Effector CD8-positive, alpha-beta T cell (primary cell): ENCODE measurements around the gene RASAL1.
A peak's percentile ranks its signal among the peaks of the same experiment; 100 is the strongest.

Experiments used
- DNase-seq: peaks from one replicate; lab custom pipeline; 2025; lab: John Stamatoyannopoulos, UW
- total RNA-seq, 4 experiments: gene quantifications; one replicate each; lab custom pipeline; 2026; lab: John Stamatoyannopoulos, UW

RASAL1 gene, protein sequence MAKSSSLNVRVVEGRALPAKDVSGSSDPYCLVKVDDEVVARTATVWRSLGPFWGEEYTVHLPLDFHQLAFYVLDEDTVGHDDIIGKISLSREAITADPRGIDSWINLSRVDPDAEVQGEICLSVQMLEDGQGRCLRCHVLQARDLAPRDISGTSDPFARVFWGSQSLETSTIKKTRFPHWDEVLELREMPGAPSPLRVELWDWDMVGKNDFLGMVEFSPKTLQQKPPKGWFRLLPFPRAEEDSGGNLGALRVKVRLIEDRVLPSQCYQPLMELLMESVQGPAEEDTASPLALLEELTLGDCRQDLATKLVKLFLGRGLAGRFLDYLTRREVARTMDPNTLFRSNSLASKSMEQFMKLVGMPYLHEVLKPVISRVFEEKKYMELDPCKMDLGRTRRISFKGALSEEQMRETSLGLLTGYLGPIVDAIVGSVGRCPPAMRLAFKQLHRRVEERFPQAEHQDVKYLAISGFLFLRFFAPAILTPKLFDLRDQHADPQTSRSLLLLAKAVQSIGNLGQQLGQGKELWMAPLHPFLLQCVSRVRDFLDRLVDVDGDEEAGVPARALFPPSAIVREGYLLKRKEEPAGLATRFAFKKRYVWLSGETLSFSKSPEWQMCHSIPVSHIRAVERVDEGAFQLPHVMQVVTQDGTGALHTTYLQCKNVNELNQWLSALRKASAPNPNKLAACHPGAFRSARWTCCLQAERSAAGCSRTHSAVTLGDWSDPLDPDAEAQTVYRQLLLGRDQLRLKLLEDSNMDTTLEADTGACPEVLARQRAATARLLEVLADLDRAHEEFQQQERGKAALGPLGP
- total RNA-seq = 0.12 to 1.3 (median 0.55) reads per million in 4 experiments

DNA sequence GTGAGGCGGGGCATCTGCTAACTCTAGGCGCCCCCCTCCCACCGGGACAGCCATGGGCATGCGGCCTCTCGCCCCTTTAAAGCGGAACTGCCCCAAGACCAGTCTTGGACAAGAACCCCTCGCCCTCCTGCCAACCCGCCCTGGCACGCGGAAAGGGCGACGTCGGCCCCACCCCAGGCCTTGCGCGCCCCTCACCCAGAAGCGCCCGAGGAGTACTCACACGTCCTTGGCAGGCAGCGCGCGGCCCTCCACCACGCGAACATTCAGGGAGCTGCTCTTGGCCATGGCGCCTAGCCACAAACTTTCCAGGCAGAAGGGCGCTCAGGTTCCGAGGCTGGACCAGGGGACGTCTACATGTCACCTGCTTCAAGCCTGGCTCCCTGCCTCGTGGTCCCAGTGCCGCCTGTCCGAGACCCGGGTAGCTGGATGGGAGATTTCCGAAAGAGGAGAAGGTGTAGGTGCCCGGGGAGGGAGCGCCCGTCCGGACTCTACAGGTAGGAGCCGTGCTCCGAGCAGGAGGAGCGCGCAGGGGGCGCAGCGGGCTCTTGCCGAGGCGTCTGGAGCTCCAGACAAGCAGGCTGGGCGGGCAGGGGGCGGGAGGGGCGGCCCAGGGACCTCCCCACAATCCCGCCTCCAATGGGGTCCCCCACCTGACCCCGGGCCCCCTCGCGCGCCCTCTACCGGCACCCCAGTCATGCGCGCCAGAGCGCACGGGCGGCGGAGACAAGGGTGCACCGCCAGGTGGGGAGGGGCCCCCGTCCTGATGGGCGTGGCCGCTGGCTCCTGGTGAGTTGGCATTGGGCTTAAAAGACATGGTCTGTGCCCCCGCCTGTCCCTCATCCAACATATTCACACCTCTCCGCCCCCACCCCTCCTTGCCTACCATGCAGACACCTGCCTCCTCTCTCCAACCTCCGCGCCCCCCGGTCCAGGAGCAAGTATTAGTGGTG, at the start of gene RASAL1:
Gene RASAL1 (minus strand): TSS at position 584 of the 950 bp plus-strand sequence. CDS start 299 bp downstream, at position 285.
- peak; percentile 58 for DNase-seq

GRCh38 chr12:113184900-113185179, 49.3 kb upstream of the RASAL1 start:
- DNase-seq = peak; percentile 74

DNA sequence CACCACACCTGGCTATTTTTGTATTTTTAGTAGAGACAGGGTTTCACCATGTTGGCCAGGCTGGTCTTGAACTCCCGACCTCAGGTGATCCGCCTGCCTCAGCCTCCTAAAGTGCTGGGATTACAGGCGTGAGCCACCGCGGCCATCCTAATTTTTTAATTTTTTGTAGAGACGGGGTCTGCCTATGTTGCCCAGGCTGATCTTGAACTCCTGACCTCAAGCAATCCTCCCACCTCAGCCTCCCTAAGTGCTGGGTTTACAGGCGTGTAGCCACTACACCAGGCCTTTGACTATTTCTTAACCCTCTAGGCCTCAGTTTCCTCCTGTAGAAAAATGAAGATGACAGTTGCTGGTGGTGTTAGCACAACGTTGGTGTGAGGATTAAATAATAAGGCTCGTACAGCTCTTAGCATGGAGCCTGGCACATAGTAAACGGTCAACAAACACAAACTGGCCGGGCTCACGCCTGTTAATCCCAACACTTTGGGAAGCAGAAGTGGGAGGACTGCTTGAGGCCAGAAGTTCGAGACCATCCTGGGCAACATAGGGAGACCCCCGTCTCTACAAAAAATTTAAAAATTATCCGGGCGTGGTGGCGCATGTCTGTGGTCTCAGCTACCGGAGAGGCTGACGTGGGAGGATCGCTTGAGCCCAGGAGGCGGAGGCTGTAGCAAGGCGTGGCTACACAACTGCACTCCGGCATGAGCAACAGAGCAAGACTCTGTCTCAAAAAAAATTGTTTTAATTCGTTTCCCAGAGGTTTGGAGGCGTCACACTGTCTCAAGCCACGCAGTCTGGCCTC, 48.7 kb upstream of the RASAL1 start:
- no peak for DNase-seq

DNA sequence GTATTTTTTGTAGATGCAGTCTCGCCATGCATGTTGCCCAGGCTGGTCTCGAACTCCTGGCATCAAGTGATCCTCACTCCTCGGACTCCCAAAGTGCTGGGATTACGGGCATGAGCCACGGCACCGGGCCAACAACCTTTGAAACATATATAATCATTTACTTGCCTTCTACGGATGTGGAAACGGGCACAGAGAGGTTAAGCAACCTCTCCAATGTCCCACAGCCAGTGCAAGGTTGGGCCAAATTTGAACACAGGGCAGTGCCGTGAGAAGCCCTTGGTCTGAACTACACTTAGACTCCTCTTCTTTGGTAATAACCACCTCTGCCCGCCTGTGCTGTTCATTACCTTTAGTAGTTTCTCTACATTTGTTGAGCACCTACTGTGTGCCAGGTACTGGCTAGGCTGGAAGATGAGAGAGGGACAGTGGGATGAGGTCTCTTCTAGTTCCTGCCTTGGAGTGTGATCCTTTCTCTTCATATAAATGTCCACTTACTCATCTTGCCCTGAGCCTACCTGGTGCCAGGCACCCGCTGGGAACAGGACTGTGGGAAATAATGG, 47.5 kb upstream of the RASAL1 start:
- no peak for DNase-seq

- no peak for DNase-seq
Measured at GRCh38 chr12:113181975-113182374, 46.4 kb upstream of the RASAL1 start.

- no peak for DNase-seq
Measured at GRCh38 chr12:113180333-113180732, 44.8 kb upstream of the RASAL1 start.

- DNase-seq = no peak
Measured at GRCh38 chr12:113179023-113179422, 43.5 kb upstream of the RASAL1 start.

DNA sequence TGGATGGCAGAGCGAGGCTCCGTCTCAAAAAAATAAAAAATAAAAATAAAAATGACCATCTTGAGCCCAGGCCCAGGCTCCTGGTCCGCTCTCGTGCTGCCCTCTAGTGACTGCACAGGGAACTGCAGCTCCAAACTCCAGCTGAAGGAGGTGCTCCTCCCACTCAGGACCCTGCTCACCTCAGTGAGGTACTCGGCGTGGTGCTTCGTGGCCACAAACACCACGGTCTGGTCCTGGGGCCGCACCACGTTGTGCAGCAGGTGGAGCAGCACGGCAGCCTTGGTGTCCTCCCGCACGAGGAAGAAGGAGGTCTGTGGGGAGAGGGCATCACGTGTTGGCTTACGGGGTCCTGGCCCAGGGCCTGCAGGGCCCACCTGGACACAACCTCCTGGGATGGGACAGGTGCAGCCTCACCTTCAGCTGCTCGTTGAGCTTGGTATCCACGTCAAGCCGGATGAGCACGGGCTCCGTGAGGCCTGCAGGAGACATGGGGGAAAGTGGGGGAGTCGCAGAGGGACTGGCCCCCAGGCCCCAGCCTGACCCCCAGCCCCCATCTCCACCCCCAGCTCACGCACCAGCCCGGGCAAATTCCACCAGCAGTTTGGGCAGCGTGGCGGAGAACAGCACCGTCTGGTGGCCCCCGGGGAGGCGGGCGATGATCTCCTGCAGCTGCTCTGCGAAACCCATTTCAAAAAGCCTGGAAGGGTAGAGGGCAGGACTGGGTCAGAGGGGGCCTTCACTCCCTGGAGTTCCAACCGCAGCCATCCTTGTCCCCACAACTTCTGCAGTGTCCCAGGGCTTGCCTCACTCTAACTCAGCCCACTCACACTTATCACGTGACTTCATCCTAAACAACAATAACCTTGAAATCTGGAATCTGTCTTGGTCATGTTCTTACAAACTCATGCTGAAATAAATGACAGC, 39.2 kb upstream of the RASAL1 start:
- peak; percentile 64 for DNase-seq

DNA sequence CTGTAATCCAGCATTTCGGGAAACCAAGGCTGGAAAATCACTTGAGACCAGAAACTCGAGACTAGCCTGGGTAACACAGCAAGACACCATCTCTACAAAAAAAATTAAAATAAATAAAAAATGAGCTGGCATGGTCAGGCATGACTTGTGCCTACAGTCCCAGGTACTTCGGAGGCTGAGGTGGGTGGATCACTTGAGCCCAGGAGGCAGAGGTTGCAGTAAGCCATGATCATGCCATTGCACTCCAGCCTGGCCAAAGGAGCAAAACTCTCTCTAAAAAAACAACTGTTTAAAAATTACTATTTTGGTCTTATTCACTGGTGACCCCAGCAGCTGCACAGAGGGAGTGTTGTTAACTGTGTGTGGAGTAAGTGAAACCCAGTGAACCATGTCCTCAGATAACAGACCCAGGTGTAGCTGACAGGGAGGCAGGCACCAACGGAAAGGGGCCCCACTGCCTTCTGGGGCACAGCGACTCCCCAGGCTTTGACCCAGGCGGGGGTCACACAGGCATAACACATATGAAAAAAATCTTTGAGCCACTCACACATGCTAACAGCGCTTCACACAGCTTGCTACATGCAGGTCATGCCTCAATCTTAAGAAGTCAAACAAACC, 37.6 kb upstream of the RASAL1 start:
- DNase-seq = no peak

DNA sequence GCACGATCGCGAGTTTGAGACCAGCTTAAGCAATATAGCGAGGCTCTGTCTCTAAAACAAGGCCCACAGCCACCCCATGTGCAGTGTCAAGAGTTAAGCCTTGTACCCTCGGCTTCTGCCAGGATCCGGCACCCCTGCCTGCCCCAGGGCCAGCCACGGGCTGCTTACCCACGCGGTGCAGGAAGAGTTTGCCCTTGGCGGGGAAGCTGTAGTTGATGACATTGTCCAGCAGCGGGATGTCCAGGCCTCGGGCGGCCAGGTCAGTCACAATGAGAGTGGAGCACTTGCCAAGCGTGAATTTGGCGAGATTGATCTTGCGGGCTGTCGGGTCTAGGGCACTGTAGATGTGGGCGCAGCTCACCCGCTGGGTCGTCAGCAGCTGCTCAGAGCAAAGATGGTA, 36.6 kb upstream of the RASAL1 start:
- DNase-seq = no peak

DNA sequence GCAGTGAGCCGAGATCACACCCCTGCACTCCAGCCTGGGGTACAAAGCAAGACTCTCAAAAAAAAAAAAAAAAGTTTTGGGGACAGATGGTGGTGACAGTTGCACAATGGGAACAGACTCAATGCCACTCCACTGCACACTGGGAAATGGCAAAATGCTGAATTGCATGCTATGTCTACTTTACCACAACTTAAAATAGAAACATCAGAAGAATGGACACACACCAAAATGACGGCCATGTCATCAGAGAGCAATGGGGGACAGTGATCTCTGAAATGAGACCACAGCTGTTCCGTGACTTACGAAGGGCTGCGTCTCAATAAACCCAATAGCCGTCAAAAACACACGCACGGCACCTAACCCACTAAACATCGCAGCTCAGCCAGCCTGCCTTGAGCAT, 36.0 kb upstream of the RASAL1 start:
- no peak for DNase-seq

- no peak for DNase-seq
Measured at GRCh38 chr12:113170926-113171325, 35.4 kb upstream of the RASAL1 start.

DNA sequence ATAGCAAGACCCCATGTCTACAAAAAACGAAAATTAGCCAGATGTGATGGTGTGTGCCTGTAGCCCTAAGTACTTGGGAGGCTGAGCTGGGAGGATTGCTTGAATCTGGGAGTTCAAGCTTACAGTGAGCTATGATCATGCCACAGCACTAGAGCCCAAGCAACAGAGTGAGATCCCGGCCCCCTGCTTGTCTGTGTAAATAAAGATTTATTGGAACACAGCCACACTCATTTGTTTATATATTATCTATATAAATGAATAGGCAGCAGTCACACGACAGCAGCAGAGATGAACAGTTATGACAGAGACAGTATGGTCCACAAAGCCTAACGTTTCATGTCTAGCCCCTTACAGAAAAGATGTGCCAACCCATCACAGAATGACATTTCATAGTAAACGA, 34.9 kb upstream of the RASAL1 start:
- no peak for DNase-seq

DNA sequence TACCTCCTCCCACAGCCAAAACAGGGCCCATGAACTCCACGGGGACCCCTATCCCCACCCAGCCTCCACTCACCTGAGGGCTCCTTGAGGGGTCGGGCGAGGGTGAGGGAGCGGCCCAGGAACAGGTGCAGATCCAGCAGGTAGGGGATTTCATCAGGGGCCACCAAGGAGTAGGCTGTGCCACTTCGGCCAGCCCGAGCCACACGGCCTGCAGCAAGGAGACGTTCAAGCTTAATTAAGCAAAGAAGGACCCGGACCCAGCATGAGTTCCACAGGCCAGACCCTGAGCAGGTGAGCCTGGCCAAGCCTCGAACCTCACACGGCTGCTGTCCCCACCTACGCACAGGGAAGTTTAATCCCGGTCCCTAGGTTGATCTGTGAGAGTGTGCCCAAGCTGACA, 34.1 kb upstream of the RASAL1 start:
- DNase-seq = no peak

GRCh38 chr12:113167868-113168267, 32.3 kb upstream of the RASAL1 start:
- no peak for DNase-seq

DNA sequence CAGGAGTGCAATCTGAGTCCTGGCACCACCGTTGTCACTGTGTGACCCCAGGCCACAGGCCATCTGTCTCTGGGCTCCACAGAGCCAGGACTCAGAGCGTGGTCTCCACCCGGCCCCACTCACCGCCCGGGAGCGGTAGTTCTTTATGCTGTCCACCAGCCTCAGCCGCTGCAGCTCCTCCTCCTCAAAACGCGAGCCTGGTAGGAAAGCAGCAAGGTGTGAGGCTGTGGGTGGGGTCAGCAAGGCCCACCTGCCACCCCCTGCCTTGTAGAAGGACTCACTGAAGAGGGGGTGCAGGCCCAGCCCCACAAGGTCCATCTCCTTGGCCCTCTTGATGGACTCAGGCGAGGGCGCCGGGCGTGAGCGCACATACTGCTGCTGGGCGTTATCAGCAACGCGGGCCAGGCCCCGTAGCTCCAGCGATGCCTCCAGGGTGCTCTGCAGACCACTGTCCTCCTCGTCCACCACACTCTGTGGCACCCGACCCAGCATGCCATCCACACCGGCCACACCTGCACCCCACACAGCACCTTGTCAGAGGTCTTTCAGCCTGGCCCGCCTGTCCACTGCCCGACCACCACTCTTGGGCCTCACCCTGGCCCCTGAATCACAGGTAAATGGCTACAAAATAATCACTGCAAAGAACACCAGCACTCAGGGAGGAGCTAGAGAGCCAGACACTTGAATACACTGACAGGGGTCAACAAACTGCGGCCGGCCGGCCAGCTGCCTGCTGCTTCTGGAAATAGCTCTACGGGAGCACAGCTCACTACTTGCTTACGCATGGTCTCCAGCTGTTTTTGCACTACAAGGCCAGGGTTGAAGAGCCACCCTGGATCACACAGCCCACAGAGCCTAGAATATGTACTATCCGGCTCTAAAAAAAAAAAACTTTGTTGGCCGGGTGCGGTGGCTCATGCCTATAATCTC, 30.2 kb upstream of the RASAL1 start:
- no peak for DNase-seq

DNA sequence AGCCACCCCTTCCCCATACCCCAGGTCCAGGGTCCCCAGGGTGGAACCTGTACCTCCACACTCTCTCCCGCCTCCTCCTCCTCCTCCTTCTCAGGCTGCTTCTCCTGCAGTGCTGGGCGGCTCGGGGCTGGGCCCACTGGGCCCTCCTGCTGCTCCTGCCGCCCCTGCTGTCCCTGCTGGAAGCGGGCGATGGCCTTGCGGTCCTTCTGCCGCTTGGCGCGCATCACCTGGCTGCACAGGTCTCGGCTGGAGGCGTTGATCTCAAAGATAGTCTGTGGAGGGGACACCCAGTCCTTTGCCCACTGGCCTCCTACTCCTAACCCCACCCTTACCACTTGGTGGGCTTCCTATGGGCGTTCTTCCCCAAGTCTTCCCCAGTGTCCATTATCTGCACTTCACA, 28.5 kb upstream of the RASAL1 start:
- no peak for DNase-seq

DNA sequence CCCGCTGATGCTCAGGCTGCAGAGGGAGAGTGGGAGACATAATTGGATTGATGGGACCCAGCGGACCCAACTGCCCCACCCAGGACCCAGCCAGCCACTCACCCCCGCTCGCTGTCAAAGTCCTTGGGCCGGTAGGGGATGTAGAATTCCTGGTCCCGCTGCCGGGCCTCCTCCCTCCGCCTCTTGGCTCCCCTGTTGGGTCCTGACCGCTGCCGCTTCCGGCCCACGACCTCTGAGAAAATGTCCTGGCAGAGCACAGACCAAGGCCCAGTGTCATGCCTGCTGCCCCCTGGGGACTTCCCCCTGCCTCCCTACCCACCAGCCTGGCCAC, 27.4 kb upstream of the RASAL1 start:
- no peak for DNase-seq
